ENCODE measurements around the gene LIMK1.

The LIMK1 gene

DNA sequence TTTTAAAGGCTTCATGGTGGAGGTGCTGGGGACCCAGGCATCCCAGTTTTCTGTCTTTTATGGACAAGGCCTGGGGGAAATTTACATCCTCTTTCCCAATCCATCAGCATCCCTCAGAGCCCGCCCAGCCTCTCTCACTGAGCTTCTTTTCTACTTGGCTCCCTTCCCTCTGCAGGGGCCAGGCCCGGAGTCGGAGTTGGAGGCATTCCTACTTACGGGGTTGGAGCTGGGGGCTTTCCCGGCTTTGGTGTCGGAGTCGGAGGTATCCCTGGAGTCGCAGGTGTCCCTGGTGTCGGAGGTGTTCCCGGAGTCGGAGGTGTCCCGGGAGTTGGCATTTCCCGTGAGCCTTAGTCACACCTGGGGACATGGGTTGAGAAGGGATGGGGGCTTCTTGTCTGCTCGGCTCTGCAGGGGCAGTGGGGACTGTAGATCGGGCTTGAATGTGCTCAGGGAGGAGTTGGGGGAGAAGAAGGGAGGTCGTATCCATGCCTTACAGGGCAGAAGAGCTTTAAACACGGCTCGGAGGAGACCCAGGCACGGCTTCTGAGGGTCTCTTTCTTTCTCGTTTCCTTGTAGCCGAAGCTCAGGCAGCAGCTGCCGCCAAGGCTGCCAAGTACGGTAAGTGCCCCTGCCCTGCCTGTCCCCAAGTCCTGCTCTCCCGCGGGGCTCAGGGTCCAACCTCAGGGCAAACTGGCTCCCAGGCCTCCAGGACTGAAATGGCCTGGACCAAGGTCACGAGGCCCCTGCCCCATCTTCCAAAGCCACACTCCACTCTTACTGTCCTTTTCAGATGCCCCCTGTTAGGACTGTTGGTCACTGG is 27.3 kb upstream of the LIMK1 start:
- no peak for DNase-seq

- no peak for DNase-seq
Observed at GRCh38 chr7:74057216-74057925, 26.2 kb upstream of the LIMK1 start.

GRCh38 chr7:74057987-74058386 is 25.6 kb upstream of the LIMK1 start:
- DNase-seq, result no peak

DNA sequence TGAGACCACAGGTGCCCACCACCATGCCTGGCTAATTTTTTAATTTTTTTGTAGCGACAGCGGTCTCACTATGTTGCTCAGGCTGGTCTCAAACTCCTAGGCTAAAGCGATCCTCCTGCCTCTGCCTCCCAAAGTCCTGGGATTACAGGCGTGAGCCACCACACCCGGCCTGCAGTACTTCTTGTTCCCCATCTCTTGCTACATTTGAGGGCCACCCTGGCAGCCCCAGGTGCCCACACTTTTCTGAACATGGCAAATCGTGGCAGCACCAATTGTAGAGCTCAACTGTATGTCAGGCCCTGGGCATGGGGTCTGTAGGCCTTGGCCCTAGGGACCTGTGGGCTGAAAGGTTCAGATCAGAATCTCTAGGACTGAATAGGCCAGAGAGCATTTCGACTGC is 25.1 kb upstream of the LIMK1 start:
- DNase-seq, result no peak

DNA sequence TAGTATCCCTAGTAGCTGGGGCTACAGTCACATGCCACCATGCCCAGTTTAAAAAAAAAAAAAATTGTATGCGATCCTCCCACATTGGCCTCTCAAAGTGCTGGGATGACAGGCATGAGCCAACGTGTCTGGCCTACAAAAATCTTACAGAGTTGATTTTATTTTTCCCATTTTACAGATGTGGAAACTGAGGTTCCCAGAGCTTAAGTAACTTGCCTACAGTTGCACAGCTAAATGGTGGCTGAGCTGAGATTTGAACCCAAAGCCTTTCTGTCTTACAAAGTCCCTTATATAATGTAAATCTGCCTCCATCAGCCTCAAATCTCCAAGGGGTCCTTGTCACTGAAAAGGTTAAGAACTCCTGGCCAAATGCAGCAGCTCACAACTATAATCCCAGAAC is 24.6 kb upstream of the LIMK1 start:
- no peak for DNase-seq

GRCh38 chr7:74059681-74060588 is 23.7 kb upstream of the LIMK1 start:
- DNase-seq, result no peak

DNA sequence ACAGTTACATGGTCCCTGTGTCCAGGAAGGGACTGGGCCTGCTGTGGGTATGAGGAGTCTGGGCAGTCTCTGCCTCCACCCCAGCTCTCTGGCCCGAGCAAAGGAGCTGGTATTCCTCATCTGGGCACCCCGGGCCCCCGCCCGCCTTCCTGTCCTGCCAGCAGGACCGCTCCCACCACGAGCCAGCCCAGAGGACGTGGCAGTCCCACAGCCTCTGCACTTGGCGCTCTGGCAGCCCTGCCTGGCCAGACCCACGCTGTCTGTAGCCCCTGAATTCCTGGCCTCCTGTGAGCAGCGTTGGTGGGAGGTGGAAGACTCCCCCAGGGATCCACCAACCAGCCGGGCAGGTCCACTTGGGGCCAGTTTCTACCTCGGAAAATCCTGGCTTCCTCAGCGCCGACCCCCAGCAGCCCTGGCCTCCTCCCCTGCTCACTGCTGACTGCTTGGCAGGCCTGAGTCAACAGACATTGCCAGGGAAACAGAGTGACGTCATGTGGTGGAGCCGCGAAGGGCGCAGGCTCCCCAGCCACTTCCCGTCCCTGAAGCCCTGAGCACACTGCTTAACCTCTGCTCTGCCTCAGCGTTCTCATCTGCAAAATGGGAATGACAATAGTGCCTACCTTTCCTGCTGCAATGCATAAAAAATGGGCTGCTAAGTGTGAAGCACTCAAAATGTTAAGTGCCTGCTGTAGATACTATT is 21.6 kb upstream of the LIMK1 start:
- DNase-seq, result no peak

- DNase-seq, result no peak
Observed at GRCh38 chr7:74063223-74063641, 20.4 kb upstream of the LIMK1 start.

DNA sequence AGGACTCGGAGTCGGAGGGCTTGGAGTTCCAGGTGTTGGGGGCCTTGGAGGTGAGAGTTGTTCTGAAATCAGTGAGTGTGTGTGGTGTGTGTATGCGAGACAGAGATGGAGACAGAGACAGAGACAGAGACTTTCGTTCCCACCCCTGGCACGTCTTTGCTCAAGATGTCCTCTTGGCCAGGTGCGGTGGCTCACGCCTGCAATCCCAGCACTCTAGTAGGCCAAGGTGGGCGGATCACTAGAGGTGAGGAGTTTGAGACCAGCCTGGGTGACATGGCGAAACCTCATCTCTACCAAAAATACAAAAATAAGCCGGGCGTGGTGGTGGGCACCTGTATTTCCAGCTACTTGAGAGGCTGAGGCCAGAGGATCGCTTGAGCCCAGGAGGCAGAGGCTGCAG is 20.0 kb upstream of the LIMK1 start:
- no peak for DNase-seq

DNA sequence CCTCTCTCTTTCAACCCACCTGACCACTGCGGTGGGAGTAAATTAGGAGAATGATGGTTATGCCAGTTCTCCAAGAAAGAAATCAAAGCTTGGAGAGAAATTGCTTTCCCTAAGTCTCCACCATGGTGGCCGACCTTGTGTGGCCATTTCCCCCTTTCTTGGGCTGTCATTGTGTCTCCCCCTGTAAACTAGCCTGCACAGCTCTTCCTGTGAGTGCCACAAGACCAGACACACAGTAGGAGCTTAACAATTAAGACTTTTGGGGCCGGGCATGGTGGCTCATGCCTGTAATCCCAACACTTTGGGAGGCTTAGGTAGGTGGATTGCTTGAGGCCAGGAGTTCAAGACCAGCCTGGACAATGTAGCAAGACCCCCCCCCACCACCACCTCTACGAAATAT is 18.9 kb upstream of the LIMK1 start:
- no peak for DNase-seq

DNA sequence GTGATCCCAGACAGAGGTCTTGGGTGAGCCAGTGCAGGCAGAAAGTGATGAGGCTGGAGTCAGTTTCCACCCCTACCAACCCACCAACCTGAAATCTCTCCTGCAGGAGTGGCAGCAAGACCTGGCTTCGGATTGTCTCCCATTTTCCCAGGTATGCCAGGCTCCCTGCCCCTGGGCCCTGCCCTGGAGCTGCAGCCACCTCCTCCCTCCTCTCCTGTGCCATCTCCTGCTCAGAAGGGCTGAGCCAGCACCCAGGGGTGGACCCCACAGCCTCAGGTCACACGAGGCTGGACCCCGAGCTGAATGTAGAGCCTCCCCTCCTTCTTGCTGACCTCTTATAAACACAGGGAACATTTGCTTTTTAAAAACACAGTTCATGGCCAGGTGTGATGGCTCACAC is 17.0 kb upstream of the LIMK1 start:
- DNase-seq, result no peak

DNA sequence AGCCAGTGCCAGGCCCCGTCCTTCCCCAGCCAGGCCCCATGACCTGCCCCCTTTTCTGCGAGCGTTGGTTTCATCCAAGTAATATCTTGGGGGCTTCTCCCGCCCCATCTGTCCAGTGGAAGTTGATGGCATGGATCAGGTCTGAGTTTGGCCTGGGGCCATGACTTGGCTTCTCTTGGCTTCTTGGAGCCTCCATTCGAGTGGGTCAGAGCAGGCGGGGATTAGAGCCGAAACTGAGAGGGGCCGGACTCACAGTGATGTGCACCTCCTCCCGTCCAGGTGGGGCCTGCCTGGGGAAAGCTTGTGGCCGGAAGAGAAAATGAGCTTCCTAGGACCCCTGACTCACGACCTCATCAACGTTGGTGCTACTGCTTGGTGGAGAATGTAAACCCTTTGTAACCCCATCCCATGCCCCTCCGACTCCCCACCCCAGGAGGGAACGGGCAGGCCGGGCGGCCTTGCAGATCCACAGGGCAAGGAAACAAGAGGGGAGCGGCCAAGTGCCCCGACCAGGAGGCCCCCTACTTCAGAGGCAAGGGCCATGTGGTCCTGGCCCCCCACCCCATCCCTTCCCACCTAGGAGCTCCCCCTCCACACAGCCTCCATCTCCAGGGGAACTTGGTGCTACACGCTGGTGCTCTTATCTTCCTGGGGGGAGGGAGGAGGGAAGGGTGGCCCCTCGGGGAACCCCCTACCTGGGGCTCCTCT is 15.1 kb upstream of the LIMK1 start:
- no peak for DNase-seq

GRCh38 chr7:74069086-74069541 is 14.5 kb upstream of the LIMK1 start:
- DNase-seq, result no peak

- no peak for DNase-seq
Observed at GRCh38 chr7:74069790-74070618, 13.6 kb upstream of the LIMK1 start.

GRCh38 chr7:74070619-74070921 is 13.0 kb upstream of the LIMK1 start:
- no peak for DNase-seq

GRCh38 chr7:74071121-74071520 is 12.5 kb upstream of the LIMK1 start:
- no peak for DNase-seq

- peak; percentile 7 for DNase-seq
Observed at GRCh38 chr7:74074770-74075169, 8.8 kb upstream of the LIMK1 start.

- no peak for DNase-seq
Observed at GRCh38 chr7:74078461-74078860, 5.1 kb upstream of the LIMK1 start.

- DNase-seq, result no peak
Observed at GRCh38 chr7:74082770-74083116, 861 bp upstream of the LIMK1 start.

- peak; percentile 51 for DNase-seq
Observed at GRCh38 chr7:74083928-74084721, 521 bp downstream of the LIMK1 start.
